GM19397 (cell line): ENCODE measurements around the gene ATP1A2.

Source experiments
- ATAC-seq: cut with Tn5 transposase; IDR thresholded peaks from one replicate; pipeline ENCODE4 v1.9.1; 2021; ENCODE audit warnings: mild to moderate bottlenecking, moderate library complexity; ENCODE audit not compliant: unreplicated experiment

The ATP1A2 gene

DNA sequence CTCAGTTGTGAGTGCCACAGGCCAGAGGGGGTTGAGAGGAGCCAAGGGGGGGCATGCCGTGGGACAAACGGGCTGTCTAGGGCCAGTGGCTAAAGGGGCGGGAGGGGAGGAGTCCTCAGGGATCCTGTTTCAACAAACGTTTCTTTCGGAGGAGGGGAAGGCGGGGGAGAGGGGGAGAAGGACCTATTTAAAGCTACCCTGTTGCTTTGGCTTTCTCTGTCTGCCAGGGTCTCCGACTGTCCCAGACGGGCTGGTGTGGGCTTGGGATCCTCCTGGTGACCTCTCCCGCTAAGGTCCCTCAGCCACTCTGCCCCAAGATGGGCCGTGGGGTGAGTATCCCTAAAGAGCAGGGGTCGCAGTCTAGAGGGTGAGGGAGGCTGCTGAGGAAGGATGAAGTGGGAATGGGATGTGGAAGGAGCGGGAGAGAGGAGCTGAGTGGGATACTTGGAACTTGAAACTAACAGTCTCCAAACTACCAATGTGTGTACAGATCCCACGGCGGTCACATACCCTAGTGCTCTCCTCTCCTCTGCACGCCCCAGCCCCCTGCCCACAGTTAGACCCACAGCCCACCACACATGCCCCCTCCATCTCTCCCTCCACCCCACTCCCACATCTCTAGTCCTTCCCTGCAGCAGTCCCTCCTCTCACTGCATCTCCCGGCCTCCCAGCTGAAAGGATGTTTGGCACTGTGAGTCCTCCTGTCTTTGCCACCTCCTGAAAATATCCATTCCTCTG is at the start of gene ATP1A2:
ATP1A2 (plus strand) TSS at position 215 of the 738 bp plus-strand sequence; CDS start at position 318, 103 bp downstream.
- no peak for ATAC-seq

DNA sequence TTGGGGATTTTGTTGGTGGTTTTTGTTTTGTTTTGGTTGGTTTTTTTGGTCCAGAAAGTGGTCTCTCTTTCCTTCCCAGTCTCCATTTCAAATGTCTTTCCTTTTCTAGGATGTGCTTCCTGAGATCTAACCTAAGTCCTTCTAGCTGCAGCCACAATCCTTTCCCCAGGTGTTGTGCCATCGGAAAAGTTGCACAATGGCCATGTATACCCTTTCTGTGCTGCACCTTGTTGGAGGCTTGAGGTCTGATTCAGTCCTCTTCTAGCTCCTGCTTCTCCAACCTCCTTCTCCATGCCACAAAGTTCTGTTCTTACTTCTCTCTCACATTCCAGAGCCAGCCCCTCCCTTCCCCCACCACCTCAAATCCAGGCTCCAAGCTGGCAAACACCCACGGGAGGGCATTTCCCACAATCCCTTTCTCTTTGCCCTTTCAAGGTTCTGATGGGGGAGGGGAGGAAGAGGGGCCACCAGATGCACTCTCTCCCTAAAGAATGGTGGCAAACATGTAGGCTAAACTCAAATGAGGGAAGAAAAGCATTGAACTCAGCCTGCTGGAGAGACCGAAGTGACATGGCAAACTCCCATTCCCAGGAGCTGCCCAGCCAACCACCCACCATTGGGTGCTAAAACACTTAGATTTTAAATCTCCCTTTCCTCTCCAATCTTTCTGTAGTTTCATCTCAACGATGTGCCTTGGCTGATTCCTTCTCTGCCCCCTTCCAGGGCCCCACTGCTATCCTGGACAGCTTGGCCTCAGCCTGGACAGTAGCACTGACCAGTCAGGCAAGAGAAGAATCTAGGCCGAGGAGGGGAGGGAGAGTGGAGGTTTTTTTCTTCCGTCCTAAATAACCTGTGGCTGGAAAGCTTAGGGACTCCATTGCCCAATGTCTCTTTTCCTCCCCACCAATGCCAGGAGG is 48.5 kb upstream of the ATP1A2 start:
- no peak for ATAC-seq

DNA sequence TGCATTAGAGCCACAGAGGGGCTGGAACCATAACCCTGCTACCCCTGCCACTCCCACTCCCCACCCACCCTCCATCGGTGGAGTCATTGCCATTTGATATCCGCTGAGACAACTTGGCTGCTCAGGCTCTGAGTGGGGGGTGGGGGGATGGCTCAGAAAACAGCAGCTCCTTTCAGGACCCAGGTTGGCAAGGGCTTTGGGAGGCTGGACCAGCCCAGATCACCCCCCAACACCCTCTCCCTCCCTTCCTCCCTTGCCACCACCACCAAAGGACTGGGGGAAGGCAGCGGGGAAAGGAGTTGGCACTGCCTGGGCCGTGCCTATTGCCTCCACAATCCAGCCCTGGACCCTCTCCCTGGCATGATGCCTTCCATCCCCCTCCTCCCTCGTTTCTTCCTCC is 47.3 kb upstream of the ATP1A2 start:
- no peak for ATAC-seq

GRCh38 chr1:160069460-160070231 is 45.9 kb upstream of the ATP1A2 start, which contains the start of gene KCNJ10:
Gene KCNJ10, minus strand, starts transcription at chr1:160070160. Its CDS starts 27,628 bp downstream, at chr1:160042532.
- no peak for ATAC-seq

DNA sequence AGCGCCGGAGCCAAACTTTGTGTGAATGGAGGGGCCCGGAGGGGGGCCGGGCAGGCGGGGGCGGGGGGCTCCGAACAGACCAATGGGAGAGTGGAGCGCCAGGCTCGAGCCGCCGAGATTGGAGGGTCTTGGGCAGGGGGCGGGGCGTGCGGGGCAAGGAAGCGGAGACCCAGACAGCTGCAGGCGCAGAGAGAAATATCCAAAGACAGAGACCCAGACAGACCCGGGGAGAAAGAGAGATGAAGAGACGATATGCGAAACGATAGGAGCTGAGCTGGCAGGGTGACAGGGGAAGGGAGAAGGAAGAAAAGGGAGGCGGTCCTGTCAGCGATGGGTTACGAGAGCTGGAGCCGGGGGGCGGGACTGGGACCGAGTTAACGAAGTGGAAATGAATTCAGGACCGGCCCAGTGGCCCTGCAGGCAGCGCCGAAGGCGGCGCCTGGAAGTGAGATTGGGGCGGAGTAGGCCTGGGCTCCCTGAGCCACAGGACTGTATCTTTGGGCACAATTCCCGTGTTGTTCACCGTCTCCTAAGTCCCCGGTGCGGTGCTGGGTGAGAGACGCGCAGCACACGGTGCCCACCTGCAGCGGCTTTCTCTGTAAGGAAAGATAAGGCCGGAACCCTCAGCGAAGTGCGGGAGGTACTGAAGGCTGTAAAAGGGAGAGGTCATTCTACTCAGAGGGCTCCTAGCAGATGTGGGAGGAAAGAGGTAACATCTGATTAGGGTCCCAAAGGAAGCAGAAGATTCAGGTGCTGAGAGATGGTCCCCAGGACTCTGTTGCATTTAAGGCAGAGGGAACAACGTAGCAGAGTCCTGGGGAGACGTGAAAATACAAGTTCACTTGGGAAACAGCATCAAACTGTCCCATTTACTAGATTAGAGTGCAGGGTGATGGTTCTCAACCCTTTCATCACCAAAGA is 45.1 kb upstream of the ATP1A2 start:
- no peak for ATAC-seq

- no peak for ATAC-seq
These were observed 44.3 kb upstream of the ATP1A2 start for GRCh38 chr1:160071289-160071688.

DNA sequence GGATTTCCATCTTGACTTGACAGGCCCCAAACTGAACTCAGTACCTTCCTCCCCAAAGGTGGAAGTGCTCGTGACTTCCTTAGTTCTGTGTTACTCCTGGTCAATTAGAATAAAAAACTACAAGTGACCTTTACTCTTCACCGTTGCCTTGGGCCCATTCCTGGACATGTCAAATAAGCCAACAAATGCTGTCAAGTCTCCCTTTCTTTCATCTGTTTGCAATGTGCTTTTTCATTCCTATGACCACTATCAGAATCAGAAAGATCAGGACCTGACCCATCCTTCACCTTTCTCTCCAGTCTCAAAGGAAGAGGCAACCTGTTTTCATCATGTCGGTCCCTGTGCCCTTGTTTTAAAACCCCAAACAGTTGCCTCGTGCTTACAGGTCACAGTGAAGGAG is 40.7 kb upstream of the ATP1A2 start:
- no peak for ATAC-seq

DNA sequence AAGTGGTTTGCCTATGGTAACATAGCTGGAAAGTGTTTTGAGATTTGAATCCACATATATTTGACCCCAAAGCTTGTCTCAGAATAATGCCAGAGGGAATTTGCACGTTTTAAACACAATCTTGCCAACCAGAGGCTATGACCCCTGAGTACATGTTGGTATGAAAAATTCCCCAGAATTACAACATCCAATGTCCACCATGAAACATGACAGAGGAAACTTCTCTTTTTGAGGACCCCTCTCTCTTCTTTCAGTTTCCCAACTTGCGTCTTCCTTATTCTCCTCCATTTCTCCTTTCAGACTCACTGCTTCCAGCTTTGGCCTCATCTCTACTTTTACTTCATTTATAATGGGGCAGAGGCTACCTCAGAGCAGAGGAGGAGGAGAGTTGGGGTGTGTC is 39.7 kb upstream of the ATP1A2 start:
- ATAC-seq = no peak

GRCh38 chr1:160076295-160076694 is 39.3 kb upstream of the ATP1A2 start:
- no peak for ATAC-seq

- no peak for ATAC-seq
These were observed 38.1 kb upstream of the ATP1A2 start for GRCh38 chr1:160077486-160077885.

DNA sequence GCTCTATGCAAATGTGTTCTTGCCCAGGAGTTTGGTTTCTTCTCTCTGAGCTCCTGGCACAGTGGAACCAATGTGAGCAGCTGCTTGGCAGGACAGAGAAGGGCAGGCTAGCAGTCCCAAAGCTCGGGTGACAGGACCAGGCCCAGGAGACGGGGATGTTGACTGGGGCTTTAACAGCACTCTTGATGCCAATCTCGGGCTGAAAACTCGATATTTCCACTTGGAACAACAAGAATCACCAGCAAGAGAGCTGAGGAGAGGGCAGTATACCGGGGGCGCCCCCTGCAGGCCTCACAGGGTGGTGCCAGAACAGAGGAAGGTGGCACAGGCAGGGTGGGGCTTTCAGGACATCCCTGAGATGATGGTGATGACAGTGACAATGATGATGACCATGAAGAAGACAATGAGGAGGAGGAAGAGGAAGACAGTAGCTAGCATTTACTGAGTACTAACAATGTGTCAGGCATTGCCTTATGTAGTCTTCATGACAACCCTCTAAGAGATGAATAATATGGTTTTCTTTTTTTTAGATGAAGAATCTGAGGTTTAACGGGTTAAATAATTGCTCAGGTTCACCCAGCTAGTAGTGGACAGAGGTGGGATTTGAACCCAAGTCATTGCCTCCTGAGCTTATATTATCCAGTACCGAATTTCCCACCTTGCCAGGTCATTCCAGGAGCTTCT is 36.9 kb upstream of the ATP1A2 start:
- no peak for ATAC-seq

DNA sequence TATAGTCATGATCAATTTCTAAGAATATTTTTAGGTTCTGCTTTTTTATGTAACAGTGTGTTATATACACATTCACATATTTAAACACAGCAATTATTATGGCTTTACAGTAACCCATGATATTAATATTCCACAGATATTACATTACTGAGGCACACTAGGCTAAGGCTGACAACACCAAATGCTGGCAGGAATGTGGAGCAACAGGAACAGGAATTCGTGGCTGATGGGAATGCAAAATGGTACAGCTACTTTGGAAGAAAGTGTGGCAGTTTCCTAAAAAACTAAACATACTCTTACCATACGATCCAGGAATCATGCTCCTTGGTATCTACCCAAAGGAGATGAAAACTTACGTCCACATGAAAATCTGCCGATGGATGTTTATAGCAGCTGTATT is 36.1 kb upstream of the ATP1A2 start:
- ATAC-seq = no peak

DNA sequence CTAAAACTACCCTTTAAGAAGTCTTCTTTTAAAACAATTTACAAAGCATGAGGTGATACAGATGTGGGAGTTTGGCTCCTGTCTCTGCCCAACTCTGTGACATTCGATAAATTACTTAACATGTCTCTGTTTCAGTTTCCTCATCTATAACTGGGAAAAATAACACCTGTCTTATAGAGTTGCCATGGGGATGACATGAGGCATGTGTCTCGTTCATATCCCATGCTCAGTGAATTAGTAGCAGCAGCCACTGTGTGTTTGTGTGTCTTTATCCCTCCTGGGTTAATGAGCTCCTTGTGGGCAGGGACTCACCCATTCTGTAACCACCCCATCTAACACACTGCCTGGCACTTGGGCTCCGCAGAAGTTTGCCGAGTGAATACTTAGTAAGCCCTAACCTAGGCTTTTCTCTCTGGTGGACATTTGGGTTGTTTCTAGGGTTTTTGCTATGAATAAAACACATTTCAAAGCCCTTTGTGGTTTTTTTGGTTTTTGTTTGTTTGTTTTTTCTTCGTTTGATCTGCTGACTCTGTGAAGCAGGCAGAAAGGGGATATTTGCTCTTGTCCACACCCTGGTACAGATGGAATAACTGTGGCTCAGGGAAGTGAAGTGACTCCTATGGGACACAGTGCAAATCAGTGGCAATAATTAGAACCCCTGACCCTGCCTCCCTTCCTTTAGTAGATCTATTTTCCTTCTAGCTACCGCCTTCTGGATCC is 35.0 kb upstream of the ATP1A2 start:
- no peak for ATAC-seq

DNA sequence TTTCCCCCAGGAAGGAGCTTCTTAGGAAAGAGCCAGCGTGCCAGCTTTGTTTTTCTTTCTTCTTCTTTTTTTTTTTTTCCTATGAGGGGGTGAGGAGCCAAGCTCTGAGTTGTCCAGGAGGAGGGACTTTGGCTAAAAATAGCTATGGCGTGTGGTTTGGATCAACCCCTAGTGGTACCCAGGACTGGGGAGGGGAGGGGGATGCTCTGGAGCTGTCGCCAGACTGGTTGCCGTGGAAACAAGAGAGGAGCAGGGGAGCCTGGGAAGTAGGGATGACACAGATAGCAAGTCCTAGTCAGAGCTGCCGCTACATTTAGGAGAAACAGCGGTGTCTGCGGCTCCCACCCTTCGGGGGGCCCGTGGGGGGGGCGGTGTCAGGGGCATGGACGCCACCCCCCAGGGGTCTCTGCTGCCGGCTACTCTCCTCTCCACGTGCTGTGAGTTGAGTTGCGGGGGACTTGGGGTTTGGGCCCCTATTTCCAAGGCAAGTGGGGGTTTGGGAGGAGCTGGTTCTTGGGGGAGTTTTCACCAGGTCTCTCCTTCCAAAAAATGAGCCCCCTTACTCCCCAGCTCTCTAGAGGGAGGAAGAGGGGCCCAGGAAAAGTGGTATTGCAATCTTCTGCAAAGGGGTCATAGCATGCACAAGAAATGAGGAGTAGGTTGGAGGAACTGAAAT is 34.2 kb upstream of the ATP1A2 start, which contains the start of gene KCNJ9:
KCNJ9 (plus strand) TSS at position 278 of the 676 bp plus-strand sequence. CDS start 2,493 bp downstream, outside the sequence.
- ATAC-seq = no peak

DNA sequence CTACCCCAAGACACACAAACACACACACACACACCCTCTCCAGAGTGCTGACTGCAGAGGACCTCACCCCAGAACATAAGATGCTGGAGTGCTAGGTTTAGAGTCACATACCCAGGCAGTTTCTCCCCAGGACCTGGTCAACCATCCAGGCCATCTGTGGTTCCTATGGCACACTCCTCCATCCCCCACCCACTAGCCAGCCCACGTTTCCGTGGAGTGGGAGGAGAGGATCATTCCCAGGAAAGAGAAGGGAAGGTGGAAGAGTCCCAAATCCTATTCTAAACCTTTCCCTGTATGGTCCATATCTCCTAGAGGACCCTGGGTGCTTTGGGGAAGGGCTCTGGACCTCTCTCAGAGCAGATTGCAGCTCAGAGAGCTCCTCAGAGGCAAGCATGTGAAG is 33.1 kb upstream of the ATP1A2 start:
- no peak for ATAC-seq

GRCh38 chr1:160082926-160083325 is 32.6 kb upstream of the ATP1A2 start:
- no peak for ATAC-seq

DNA sequence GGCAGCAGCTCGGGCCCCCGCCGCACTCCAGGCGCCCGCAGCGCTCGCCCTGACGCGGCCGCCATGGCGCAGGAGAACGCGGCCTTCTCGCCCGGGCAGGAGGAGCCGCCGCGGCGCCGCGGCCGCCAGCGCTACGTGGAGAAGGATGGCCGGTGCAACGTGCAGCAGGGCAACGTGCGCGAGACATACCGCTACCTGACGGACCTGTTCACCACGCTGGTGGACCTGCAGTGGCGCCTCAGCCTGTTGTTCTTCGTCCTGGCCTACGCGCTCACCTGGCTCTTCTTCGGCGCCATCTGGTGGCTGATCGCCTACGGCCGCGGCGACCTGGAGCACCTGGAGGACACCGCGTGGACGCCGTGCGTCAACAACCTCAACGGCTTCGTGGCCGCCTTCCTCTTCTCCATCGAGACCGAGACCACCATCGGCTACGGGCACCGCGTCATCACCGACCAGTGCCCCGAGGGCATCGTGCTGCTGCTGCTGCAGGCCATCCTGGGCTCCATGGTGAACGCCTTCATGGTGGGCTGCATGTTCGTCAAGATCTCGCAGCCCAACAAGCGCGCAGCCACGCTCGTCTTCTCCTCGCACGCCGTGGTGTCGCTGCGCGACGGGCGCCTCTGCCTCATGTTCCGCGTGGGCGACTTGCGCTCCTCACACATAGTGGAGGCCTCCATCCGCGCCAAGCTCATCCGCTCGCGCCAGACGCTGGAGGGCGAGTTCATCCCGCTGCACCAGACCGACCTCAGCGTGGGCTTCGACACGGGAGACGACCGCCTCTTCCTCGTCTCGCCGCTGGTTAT is 31.4 kb upstream of the ATP1A2 start:
- no peak for ATAC-seq
